ENCODE data around the gene MYEOV.

DNA sequence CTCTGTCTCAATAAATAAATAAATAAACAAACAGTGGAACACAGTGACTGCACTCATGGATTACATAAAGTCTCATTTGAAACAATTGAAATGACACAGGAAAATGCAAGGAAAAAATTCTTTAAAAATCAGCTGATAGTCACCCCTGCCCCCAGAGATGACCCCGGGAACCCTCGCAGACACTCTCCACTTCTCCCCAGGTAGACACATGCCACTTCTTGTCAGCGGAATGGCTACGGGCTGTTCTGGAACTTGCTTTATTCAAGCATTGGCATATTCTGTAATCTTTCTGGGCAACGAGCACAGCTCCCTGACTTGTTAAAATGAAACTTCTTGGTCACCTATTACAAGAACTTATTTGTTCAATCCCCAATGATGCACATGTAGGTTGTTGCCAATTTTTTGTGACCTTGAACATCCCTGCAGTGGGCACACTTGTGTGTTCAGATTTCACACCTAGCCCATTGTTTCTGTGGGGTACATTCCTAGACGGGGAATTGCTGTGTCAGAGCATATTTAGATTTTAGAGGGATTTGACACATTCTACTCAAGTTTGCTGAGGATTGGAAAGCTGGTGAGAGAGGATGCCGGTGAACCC lies 32.8 kb downstream of the MYEOV start:
- TF ChIP-seq, protein P1, sequence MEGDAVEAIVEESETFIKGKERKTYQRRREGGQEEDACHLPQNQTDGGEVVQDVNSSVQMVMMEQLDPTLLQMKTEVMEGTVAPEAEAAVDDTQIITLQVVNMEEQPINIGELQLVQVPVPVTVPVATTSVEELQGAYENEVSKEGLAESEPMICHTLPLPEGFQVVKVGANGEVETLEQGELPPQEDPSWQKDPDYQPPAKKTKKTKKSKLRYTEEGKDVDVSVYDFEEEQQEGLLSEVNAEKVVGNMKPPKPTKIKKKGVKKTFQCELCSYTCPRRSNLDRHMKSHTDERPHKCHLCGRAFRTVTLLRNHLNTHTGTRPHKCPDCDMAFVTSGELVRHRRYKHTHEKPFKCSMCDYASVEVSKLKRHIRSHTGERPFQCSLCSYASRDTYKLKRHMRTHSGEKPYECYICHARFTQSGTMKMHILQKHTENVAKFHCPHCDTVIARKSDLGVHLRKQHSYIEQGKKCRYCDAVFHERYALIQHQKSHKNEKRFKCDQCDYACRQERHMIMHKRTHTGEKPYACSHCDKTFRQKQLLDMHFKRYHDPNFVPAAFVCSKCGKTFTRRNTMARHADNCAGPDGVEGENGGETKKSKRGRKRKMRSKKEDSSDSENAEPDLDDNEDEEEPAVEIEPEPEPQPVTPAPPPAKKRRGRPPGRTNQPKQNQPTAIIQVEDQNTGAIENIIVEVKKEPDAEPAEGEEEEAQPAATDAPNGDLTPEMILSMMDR (IDR thresholded peaks at IDR 0.05): no peak
- TF ChIP-seq POLR2A (IDR thresholded peaks at IDR 0.05): no peak
